Endothelial cell of umbilical vein (primary cell): ENCODE measurements around the gene SLC37A1. TPM values are rescaled to one million over a fixed set of nuclear protein-coding genes. Genes with fewer than 3 reads are reported as not detected.

ENCODE experiments used
- BruUV-seq: library from RNA; stranded (reverse); fragments of 400-500 nt; replicated peaks from 2 replicates; lab custom pipeline; 2021; lab: Mats Ljungman, UMichigan
- CTCF ChIA-PET: fragments of 300-600, 350-600 bp; sonication (Branson Sonifier 250); formaldehyde crosslinking; loops from one replicate; lab custom pipeline; 2021; ENCODE audit warnings: antibody characterized with exemption, inconsistent platforms; lab: Charles Lee
- POLR2A ChIA-PET: fragments of 300-600, 350-600 bp; sonication (Branson Sonifier 250); formaldehyde crosslinking; loops from one replicate; lab custom pipeline; 2021; ENCODE audit warnings: antibody characterized with exemption, inconsistent platforms; lab: Charles Lee
- DNase-seq: peaks from one replicate; pipeline ENCODE4 v3.0.0-alpha.2; 2011; ENCODE audit warnings: low read depth, low spot score
- FAIRE-seq: peaks from 2 replicates; lab custom pipeline; 2011; peaks lifted over from hg19 to GRCh38; lab: Jason Lieb, UNC
- H2AFZ ChIP-seq: 2 replicates; pipeline ENCODE4 v1.6.0; 2012; ENCODE audit warnings: low read depth, low read length, control low read depth, inconsistent platforms
- H3K27ac ChIP-seq: 2 replicates; pipeline ENCODE4 v1.5.1; 2011; ENCODE audit warnings: low read depth, mild to moderate bottlenecking, control low read depth, low read length, moderate library complexity; ENCODE audit not compliant: insufficient read depth
- H3K27me3 ChIP-seq, 2 experiments: 2 replicates each; pipeline versions ENCODE4 v1.6.0 to v1.6.1; 2011; ENCODE audit warnings: low read length in 2 of 2, mixed read lengths in 1 of 2; ENCODE audit not compliant: control insufficient read depth in 2 of 2, insufficient read depth in 2 of 2
- H3K36me3 ChIP-seq, 2 experiments: 2 replicates in 1 of 2; 3 replicates in 1 of 2; pipeline ENCODE4 v1.5.1; 2011; ENCODE audit warnings: low read length in 2 of 2, mild to moderate bottlenecking in 1 of 2, moderate library complexity in 1 of 2; ENCODE audit not compliant: control insufficient read depth in 2 of 2, insufficient read depth in 2 of 2; ENCODE audit errors: extremely low read depth in 1 of 2
- H3K4me1 ChIP-seq: 3 replicates; pipeline ENCODE4 v1.5.1; 2011; ENCODE audit warnings: mild to moderate bottlenecking, low read length; ENCODE audit not compliant: control insufficient read depth, insufficient read depth; ENCODE audit errors: extremely low read depth
- H3K4me2 ChIP-seq: 2 replicates; pipeline ENCODE4 v1.6.1; 2011; ENCODE audit warnings: low read length, control low read depth, mixed read lengths; ENCODE audit not compliant: insufficient read depth
- H3K4me3 ChIP-seq, 3 experiments: fragments of 200-600 bp in 1 of 3; sonication (generic), shearing (Covaris generic) in 1 of 3; replicated peaks in 1 of 3; 2 replicates each; pipeline ENCODE4 v1.5.1; 2011 to 2016; ENCODE audit warnings: control low read depth in 3 of 3, low read length in 3 of 3, mild to moderate bottlenecking in 2 of 3, inconsistent platforms in 1 of 3, low read depth in 1 of 3, moderate library complexity in 1 of 3; ENCODE audit not compliant: insufficient read depth in 1 of 3
- H3K79me2 ChIP-seq: 2 replicates; pipeline ENCODE4 v1.6.0; 2012; ENCODE audit warnings: low read length, inconsistent platforms; ENCODE audit not compliant: control insufficient read depth, insufficient read depth
- H3K9ac ChIP-seq: replicated peaks from 2 replicates; pipeline ENCODE3; 2011; ENCODE audit warnings: low read length, control low read depth; ENCODE audit not compliant: insufficient read depth; ENCODE audit errors: extremely low read depth
- H3K9me1 ChIP-seq: replicated peaks from 3 replicates; pipeline ENCODE4 v1.6.0; 2011; ENCODE audit warnings: mild to moderate bottlenecking, low read length; ENCODE audit not compliant: control insufficient read depth, insufficient read depth; ENCODE audit errors: extremely low read depth
- H3K9me3 ChIP-seq: replicated peaks from 2 replicates; pipeline ENCODE4 v1.5.1; 2012; ENCODE audit warnings: low read length, inconsistent platforms; ENCODE audit not compliant: control insufficient read depth, insufficient read depth
- H4K20me1 ChIP-seq: replicated peaks from 2 replicates; pipeline ENCODE3; 2011; ENCODE audit warnings: mild to moderate bottlenecking, low read length; ENCODE audit not compliant: control insufficient read depth, insufficient read depth; ENCODE audit errors: extremely low read depth
- GATA2 ChIP-seq: IDR thresholded peaks from 2 replicates; pipeline ENCODE4 v1.7.0; 2011; ENCODE audit warnings: low read depth, mild to moderate bottlenecking, moderate library complexity, mixed read lengths, low read length; ENCODE audit not compliant: insufficient read length, insufficient read depth
- JUN ChIP-seq: IDR thresholded peaks from 2 replicates; pipeline ENCODE4 v1.6.1; 2011; ENCODE audit warnings: borderline replicate concordance, low read depth; ENCODE audit not compliant: insufficient read length, insufficient read depth
- POLR2AphosphoS5 ChIP-seq: IDR thresholded peaks from 2 replicates; pipeline ENCODE4 v1.6.1; 2012; ENCODE audit warnings: low read depth, mild to moderate bottlenecking, control low read depth, low read length, moderate library complexity; ENCODE audit not compliant: insufficient read depth
- dilution Hi-C: fragments of 300-500 bp; cut with MboI; formaldehyde crosslinking; loops from one replicate; pipeline ENCODE4 v1.15.0; 2019; ENCODE audit warnings: low sequenced_read_pairs; ENCODE audit not compliant: extremely low pct_ligation_motif_present
- intact Hi-C: fragments of 100-400 bp; cut with micrococcal nuclease; formaldehyde crosslinking; loops from one replicate; pipeline ENCODE4 v1.10.0; 2022
- polyA plus RNA-seq, 4 experiments: library from polyadenylated mRNA; depleted of rRNA in 3 of 4; stranded (reverse) in 3 of 4; unstranded in 1 of 4; fragments of >200 nt; gene quantifications; 2 replicates each; pipeline versions ENCODE4 v1.2.1 to v1.2.3, GENCODE V29; 2011 to 2012; ENCODE audit warnings: missing spikeins in 1 of 4
- total RNA-seq: library from RNA; stranded (reverse); gene quantifications from 2 replicates; pipeline ENCODE4 v1.2.3, GENCODE V29; 2021

The SLC37A1 gene
- total and polyA plus RNA-seq, 2 donors (not counting 3 experiments of a cell fraction or from before 2014, with no cell fraction given) = 4.7 to 7.6 TPM

DNA sequence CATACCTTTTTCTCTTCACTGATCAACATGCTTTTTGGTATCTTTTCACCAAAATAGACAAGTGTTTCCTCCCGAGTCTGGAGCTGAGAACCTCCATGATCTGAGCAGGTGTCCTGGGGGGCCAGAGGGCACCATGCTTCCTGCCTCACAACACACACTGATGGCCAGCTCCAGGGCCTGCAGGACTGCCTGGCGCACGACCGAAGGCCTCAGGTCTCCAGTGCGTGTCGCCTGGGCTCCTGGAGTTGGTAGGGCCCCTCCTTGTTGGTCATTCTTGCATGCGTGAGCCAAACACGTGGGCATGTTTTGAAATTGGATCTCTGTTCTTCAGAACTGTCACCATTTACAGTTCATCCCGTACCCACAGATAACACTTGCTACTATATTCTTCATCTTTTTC is 64.4 kb downstream of the SLC37A1 start:
- Histone ChIP-seq H3K79me2 (no peaks in the 10 kb centered on the region), H3K9ac (no peak overlapping the region), H3K4me2 (no peak overlapping the region), H4K20me1 (no peaks in the 10 kb centered on the region), H3K36me3 (no peaks in the 10 kb centered on the region), H3K9me3 (no peaks in the 10 kb centered on the region), H3K9me1 (no peaks in the 10 kb centered on the region), H3K4me1 (no peaks in the 10 kb centered on the region), H3K27me3 (no peaks in the 10 kb centered on the region), H3K27ac (no peak overlapping the region), H2AFZ (no peak overlapping the region), H3K4me3 (no peak overlapping the region)
- POLR2A ChIA-PET = no interaction called here
- BruUV-seq = no TSS peak
- DNase-seq = no peak
- TF ChIP-seq JUN (no peak), GATA2 (no peak)
- intact Hi-C loops = no loop called here
- no peak for FAIRE-seq
- CTCF ChIA-PET = interaction anchor here (0.6 kb wide), 1 partner anchor 210 kb away, joined by 3 read pairs; no protein-coding TSS in a partner anchor
- dilution Hi-C loops = no loop called here

DNA sequence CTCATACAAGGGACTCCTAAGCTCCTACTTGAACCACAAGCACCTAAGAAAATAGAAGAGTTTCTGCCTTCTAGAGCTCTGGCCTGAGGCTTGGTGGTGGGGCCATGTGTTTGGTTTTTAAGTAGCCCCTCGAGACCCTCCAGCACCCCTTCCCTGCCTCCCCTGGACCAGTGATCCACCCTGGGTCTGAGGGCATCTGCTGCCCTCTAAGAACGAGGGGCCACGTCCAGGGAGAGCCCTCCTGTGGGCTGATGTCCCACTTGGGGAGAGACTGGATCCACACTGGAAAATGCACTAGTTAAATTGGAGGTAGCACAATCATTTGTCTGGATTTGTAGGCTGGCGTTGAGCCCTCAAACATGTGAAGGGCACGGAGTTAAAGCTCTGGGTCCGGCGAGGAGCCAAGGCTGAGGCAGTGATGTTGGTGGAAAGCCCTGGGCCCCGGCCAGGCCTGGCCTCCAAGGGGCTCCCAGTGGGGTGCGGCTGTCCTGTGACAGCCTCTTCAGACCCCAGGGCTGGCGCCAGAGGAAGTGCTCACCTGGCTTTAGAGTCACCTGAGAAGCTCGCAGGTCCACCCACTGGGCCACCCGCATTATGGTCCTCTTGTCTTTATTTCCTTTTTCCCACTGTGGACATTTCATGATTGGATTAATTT is 65.2 kb downstream of the SLC37A1 start:
- Histone ChIP-seq H3K9me3 (no peaks in the 10 kb centered on the region), H2AFZ (no peak overlapping the region), H3K4me3 (no peak overlapping the region), H3K9me1 (no peaks in the 10 kb centered on the region), H3K36me3 (no peaks in the 10 kb centered on the region), H4K20me1 (no peaks in the 10 kb centered on the region), H3K27me3 (no peaks in the 10 kb centered on the region), H3K4me2 (no peak overlapping the region), H3K4me1 (no peaks in the 10 kb centered on the region), H3K27ac (no peak overlapping the region), H3K79me2 (no peaks in the 10 kb centered on the region), H3K9ac (no peak overlapping the region)
- no peak for FAIRE-seq
- ChIA-PET CTCF (interaction anchor here (0.9 kb wide), 1 partner anchor 14 kb away, joined by 3 read pairs; no protein-coding TSS in a partner anchor), POLR2A (no interaction called here)
- intact Hi-C loops = no loop called here
- dilution Hi-C loops = no loop called here
- no peak for TF ChIP-seq POLR2AphosphoS5
- BruUV-seq = no TSS peak
- DNase-seq = no peak
